ENCODE data around the gene SLC9A2. TPM values are rescaled to one million over a fixed set of nuclear protein-coding genes. Genes with fewer than 3 reads are reported as not detected.

The SLC9A2 gene
- total and polyA plus RNA-seq, 2 of the 13 experiments (the other 11 are each of a cell fraction or from before 2014, with no cell fraction given): 0.02 TPM; not detected in 1

DNA sequence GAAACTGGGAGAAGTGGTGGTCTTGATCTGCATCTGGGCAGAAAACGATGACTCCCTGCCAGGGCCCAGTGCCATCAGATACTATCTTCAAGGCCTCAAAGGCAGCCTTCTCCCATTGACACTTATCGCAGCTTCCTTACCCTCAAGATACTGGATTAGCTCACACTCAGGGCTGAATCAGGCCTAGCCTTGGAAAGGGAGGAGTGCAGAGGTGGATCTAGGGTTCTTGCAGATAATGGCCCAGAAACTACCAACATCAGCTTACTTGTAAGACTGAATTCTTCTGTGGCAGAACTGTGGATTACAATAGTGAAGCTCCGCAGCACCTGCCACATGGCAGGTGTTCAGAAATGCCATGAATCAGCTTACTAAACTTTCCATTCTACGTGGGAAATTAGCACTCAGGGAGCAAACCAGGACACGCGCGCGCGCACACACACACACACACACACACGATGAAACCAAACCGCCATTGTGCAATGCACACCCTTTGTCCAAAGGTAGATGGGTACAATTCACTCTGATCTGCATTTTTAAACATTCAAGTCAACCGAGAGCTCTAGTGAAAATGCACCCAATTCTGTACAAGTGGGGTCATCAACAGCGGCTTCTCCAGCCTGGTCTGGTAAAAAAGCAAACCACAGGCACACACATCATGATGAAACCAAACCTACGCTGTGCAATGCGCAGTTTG is 116.2 kb downstream of the SLC9A2 start (continued):
- TF ChIP-seq PRDM10 (CRISPR knock-in tag; IDR thresholded peaks at IDR 0.05; ENCODE audit: low read depth) (no peak), ZNF609 (CRISPR knock-in tag; IDR thresholded peaks at IDR 0.05; ENCODE audit: borderline replicate concordance) (no peak), HMG20B (CRISPR knock-in tag; conservative IDR thresholded peaks at IDR 0.05) (no peak), YEATS2 (CRISPR knock-in tag; IDR thresholded peaks at IDR 0.05; ENCODE audit: borderline replicate concordance) (peak; percentile 31), ZFP90 (CRISPR knock-in tag; IDR thresholded peaks at IDR 0.05; ENCODE audit: borderline replicate concordance) (no peak), SP2 (CRISPR knock-in tag; IDR thresholded peaks at IDR 0.05) (peak; percentile 7; the same call in 1 of the 2 replicates), KAT2B (IDR thresholded peaks at IDR 0.05; ENCODE audit: borderline replicate concordance, low read depth, low read length) (no peak), TBP (CRISPR knock-in tag; IDR thresholded peaks at IDR 0.05) (no peak), ZNF512B (CRISPR knock-in tag; IDR thresholded peaks at IDR 0.05; ENCODE audit: borderline replicate concordance) (no peak), ZNF24 (IDR thresholded peaks at IDR 0.05) (no peak)
- TF ChIP-seq, protein P1, sequence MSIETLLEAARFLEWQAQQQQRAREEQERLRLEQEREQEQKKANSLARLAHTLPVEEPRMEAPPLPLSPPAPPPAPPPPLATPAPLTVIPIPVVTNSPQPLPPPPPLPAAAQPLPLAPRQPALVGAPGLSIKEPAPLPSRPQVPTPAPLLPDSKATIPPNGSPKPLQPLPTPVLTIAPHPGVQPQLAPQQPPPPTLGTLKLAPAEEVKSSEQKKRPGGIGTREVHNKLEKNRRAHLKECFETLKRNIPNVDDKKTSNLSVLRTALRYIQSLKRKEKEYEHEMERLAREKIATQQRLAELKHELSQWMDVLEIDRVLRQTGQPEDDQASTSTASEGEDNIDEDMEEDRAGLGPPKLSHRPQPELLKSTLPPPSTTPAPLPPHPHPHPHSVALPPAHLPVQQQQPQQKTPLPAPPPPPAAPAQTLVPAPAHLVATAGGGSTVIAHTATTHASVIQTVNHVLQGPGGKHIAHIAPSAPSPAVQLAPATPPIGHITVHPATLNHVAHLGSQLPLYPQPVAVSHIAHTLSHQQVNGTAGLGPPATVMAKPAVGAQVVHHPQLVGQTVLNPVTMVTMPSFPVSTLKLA (IDR thresholded peaks at IDR 0.05): 0 out of 2 replicates have a peak, but pooled peaks have one; percentile 15
- TF ChIP-seq, protein P2, sequence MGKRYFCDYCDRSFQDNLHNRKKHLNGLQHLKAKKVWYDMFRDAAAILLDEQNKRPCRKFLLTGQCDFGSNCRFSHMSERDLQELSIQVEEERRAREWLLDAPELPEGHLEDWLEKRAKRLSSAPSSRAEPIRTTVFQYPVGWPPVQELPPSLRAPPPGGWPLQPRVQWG (CRISPR knock-in tag; IDR thresholded peaks at IDR 0.05; ENCODE audit: borderline replicate concordance, low read depth): no peak
- TF ChIP-seq, protein P3, sequence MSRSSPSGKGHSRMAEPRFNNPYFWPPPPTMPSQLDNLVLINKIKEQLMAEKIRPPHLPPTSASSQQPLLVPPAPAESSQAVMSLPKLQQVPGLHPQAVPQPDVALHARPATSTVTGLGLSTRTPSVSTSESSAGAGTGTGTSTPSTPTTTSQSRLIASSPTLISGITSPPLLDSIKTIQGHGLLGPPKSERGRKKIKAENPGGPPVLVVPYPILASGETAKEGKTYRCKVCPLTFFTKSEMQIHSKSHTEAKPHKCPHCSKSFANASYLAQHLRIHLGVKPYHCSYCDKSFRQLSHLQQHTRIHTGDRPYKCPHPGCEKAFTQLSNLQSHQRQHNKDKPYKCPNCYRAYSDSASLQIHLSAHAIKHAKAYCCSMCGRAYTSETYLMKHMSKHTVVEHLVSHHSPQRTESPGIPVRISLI (CRISPR knock-in tag; IDR thresholded peaks at IDR 0.05; ENCODE audit: borderline replicate concordance): no peak

Measured in HepG2 (cell line).